SK-N-MC (cell line): ENCODE data around the gene ABCD4.

Experiments
- DNase-seq: peaks from one replicate; pipeline ENCODE4 v3.0.0-alpha.2; 2011; ENCODE audit warnings: low read depth, low spot score
- H3K27ac ChIP-seq: fragments of 200-600 bp; sonication (generic); 2 replicates; pipeline ENCODE4 v1.5.1; 2016; ENCODE audit warnings: mixed run types
- H3K36me3 ChIP-seq: fragments of 200-600 bp; sonication (generic); 2 replicates; pipeline ENCODE4 v1.6.1; 2017; ENCODE audit warnings: antibody characterized with exemption, low read length, mixed read lengths; ENCODE audit not compliant: insufficient read depth
- H3K4me3 ChIP-seq: fragments of 200-600 bp; sonication (generic); 2 replicates; pipeline ENCODE4 v1.5.1; 2016
- H3K9ac ChIP-seq: fragments of 200-600 bp; sonication (generic); 2 replicates; pipeline ENCODE4 v1.8.0; 2017; ENCODE audit warnings: mixed run types, mixed read lengths; ENCODE audit not compliant: insufficient read length
- H3K9me3 ChIP-seq: fragments of 200-600 bp; sonication (generic); 2 replicates; pipeline ENCODE4 v1.6.1; 2017; ENCODE audit warnings: low read depth, mild to moderate bottlenecking, antibody characterized with exemption, low read length, moderate library complexity, mixed read lengths
- EZH2 ChIP-seq: fragments of 200-600 bp; sonication (generic); IDR thresholded peaks from one replicate; pipeline ENCODE4 v1.6.1; 2017; ENCODE audit warnings: antibody characterized with exemption
- FOXP2 ChIP-seq: optimal IDR thresholded peaks from 2 replicates; pipeline ENCODE3; 2011; ENCODE audit warnings: mild to moderate bottlenecking, moderate library complexity; ENCODE audit not compliant: insufficient read depth; ENCODE audit errors: extremely low read length, control extremely low read depth
- POLR2AphosphoS5 ChIP-seq: IDR thresholded peaks from 2 replicates; pipeline ENCODE4 v1.6.1; 2012; ENCODE audit warnings: mild to moderate bottlenecking, low read depth, low read length, borderline replicate concordance

Gene ABCD4

GRCh38 chr14:74302634-74303569 lies at the start of gene ABCD4:
Gene ABCD4 (minus strand): TSS chr14:74302934. CDS start chr14:74302912, 22 bp downstream.
- peak within 1 kb of the TSS; percentile 86 for H3K9ac ChIP-seq
- H3K36me3 ChIP-seq = peaks cover 10% of the 10 kb centered on the region; the same call in 1 of the 2 replicates
- no peaks in the 10 kb centered on the region for H3K9me3 ChIP-seq
- peak within 1 kb of the TSS; percentile 76 for H3K27ac ChIP-seq
- no peak for TF ChIP-seq FOXP2
- TF ChIP-seq EZH2 = no peak
- peak; percentile 83 for TF ChIP-seq POLR2AphosphoS5
- DNase-seq = peak; percentile 42
- H3K4me3 ChIP-seq = peak within 1 kb of the TSS; percentile 84

- Histone ChIP-seq H3K4me3 (no peak overlapping the region), H3K9ac (no peak overlapping the region), H3K36me3 (no peaks in the 10 kb centered on the region), H3K9me3 (no peaks in the 10 kb centered on the region), H3K27ac (no peak overlapping the region)
- TF ChIP-seq POLR2AphosphoS5 = no peak
- no peak for DNase-seq
Observed at GRCh38 chr14:74350928-74351323, 48.2 kb upstream of the ABCD4 start.

- H3K9me3 ChIP-seq = no peaks in the 10 kb centered on the region
- TF ChIP-seq FOXP2 (no peak), POLR2AphosphoS5 (no peak), EZH2 (no peak)
- no peak for DNase-seq
- H3K9ac ChIP-seq = no peak overlapping the region
- no peak overlapping the region for H3K4me3 ChIP-seq
- no peak overlapping the region for H3K27ac ChIP-seq
- no peaks in the 10 kb centered on the region for H3K36me3 ChIP-seq
Observed at GRCh38 chr14:74350211-74350927, 47.6 kb upstream of the ABCD4 start.

- DNase-seq = no peak
- no peak overlapping the region for H3K4me3 ChIP-seq
- no peak overlapping the region for H3K27ac ChIP-seq
- H3K9me3 ChIP-seq = no peaks in the 10 kb centered on the region
- H3K36me3 ChIP-seq = no peaks in the 10 kb centered on the region
- TF ChIP-seq FOXP2 (no peak), EZH2 (no peak), POLR2AphosphoS5 (no peak)
- H3K9ac ChIP-seq = no peak overlapping the region
Observed at GRCh38 chr14:74349757-74350156, 47.0 kb upstream of the ABCD4 start.

- Histone ChIP-seq H3K36me3 (no peaks in the 10 kb centered on the region), H3K9me3 (no peaks in the 10 kb centered on the region), H3K27ac (no peak overlapping the region), H3K4me3 (no peak overlapping the region), H3K9ac (no peak overlapping the region)
- no peak for TF ChIP-seq FOXP2
- no peak for TF ChIP-seq EZH2
- TF ChIP-seq POLR2AphosphoS5 = no peak
- no peak for DNase-seq
Observed at GRCh38 chr14:74348735-74349463, 46.2 kb upstream of the ABCD4 start.

- H3K27ac ChIP-seq = no peak within 1 kb of the TSS
- H3K4me3 ChIP-seq = no peak within 1 kb of the TSS
- H3K36me3 ChIP-seq = no peaks in the 10 kb centered on the region
- no peak within 1 kb of the TSS for H3K9ac ChIP-seq
- DNase-seq = no peak
- H3K9me3 ChIP-seq = no peaks in the 10 kb centered on the region
- no peak for TF ChIP-seq FOXP2
- no peak for TF ChIP-seq EZH2
- no peak for TF ChIP-seq POLR2AphosphoS5
Observed at GRCh38 chr14:74348241-74348734, 45.6 kb upstream of the ABCD4 start, which contains the start of gene VRTN. Gene VRTN (plus strand): TSS chr14:74348471. CDS start chr14:74356784, 8,313 bp downstream.

GRCh38 chr14:74347795-74348100 lies 45.0 kb upstream of the ABCD4 start:
- H3K9me3 ChIP-seq = no peaks in the 10 kb centered on the region
- TF ChIP-seq FOXP2 (no peak), POLR2AphosphoS5 (no peak), EZH2 (no peak)
- DNase-seq = no peak
- H3K27ac ChIP-seq = no peak overlapping the region
- no peaks in the 10 kb centered on the region for H3K36me3 ChIP-seq
- no peak overlapping the region for H3K4me3 ChIP-seq
- H3K9ac ChIP-seq = no peak overlapping the region
